Epithelial cell of esophagus (primary cell): ENCODE results near the gene PIK3CB.

Source experiments
- DNase-seq: peaks from one replicate; pipeline ENCODE4 v3.0.0; 2010; ENCODE audit warnings: low read depth
- H3K4me3 ChIP-seq: 2 replicates; pipeline ENCODE4 v1.5.1; 2011; ENCODE audit warnings: mild to moderate bottlenecking, low read length, control low read depth
- TF ChIP-seq, protein P1 (sequence below): IDR thresholded peaks from 2 replicates; pipeline ENCODE4 v1.5.1; 2011; ENCODE audit warnings: low read depth, mild to moderate bottlenecking, low read length, control low read depth, inconsistent platforms; ENCODE audit not compliant: insufficient read depth; ENCODE audit errors: missing control alignments

The PIK3CB gene

DNA sequence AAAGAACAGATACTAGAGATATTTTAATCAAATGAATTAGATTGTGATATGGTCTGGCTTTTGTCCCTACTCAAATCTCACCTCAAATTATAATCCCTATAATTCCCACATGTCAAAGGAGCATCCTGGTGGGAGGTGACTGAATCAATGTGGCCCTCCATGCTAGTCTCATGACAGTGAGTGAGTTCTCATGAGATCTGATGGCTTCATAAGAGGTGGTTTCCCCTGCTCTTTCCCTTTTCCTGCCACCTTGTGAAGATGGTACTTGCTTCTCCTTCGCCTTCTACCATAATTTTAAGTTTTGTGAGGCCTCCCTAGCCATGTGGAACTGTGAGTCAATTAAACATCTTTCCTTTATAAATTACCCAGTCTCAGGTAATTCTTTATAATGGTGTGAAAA lies 143.4 kb downstream of the PIK3CB start:
- H3K4me3 ChIP-seq, result no peak overlapping the region
- TF ChIP-seq, protein P1, sequence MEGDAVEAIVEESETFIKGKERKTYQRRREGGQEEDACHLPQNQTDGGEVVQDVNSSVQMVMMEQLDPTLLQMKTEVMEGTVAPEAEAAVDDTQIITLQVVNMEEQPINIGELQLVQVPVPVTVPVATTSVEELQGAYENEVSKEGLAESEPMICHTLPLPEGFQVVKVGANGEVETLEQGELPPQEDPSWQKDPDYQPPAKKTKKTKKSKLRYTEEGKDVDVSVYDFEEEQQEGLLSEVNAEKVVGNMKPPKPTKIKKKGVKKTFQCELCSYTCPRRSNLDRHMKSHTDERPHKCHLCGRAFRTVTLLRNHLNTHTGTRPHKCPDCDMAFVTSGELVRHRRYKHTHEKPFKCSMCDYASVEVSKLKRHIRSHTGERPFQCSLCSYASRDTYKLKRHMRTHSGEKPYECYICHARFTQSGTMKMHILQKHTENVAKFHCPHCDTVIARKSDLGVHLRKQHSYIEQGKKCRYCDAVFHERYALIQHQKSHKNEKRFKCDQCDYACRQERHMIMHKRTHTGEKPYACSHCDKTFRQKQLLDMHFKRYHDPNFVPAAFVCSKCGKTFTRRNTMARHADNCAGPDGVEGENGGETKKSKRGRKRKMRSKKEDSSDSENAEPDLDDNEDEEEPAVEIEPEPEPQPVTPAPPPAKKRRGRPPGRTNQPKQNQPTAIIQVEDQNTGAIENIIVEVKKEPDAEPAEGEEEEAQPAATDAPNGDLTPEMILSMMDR, result no peak
- DNase-seq, result no peak

DNA sequence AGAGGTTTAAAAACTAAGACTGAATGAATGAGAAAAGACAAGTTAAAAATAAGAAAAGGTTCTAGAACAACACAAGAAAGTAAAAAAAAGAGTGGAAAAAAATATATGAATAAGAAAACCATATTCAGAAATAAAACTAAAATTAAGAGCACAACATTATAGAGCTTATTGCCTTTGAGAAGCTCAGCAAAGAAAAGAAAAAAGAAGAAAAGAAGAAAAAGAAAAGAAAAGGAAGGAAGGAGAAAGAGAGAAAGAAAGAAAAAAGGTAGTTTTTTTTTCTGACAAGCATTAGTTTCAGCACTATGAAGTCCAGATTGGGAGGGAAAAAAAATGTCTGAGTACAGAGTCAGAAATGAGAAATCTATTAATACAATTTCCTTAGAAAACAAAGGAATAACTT lies 144.7 kb downstream of the PIK3CB start:
- no peak for DNase-seq
- TF ChIP-seq, protein P1, result no peak
- no peak overlapping the region for H3K4me3 ChIP-seq

DNA sequence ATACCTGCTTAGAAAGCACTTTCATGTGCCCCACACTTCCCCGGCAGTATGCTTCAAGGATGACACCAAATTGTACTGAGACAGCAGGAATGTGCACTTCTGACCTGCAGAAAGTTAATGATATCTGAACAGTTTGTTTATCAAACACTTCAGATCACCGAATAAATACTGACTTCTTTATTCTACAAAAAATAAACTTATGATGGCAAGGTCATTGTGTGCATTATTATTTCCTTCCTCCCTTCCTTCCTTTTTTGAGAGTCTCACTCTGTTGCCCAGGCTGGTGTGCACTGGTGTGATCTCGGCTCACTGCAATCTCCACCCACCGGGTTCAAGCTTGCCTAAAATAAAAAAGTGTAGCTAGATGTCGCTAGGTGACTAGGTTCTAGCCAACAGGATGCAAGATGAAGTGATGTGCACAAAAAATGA lies 145.8 kb downstream of the PIK3CB start:
- no peak for DNase-seq
- TF ChIP-seq, protein P1, result no peak
- H3K4me3 ChIP-seq, result no peak overlapping the region

DNA sequence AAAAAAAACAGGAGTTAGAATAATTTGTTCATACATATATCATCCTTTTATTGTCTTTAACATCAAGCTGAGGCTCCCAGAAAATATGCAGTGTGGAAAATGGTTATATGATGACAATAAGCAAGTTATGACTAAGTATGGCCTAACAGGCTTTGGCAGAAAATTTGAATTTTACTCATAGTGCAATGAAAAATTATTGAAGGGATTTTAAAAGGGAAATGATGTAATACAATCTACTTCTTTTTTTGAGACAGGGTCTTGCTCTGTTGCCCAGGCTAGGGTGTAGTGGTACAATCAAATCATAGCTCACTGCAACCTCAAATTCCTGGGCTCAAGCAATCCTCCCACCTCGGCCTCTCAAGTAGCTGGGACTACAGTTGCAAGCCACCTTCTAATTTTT lies 147.5 kb downstream of the PIK3CB start:
- H3K4me3 ChIP-seq, result no peak overlapping the region
- TF ChIP-seq, protein P1, result no peak
- peak; percentile 36 for DNase-seq

DNA sequence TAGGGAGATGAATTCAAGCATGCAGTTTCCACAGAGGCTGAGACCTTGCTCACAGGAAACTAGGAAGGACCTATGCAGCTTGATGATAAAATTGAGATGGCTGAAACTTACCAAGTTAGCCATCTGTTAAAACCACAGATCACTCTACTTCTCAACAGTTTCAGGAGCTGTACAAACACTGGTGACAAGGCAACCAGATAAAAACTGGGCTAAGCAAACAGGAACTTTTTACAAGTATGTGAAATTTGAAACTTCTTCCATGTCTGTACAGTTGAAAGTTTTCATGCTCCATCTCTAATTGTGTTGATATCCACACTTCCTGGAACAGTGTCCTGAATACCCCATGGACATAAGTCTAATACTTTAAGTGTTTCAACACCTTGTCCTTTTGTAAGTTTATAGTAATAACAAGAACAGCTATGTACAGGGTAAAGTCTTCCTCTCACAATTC lies 147.9 kb downstream of the PIK3CB start:
- no peak for DNase-seq
- TF ChIP-seq, protein P1, result no peak
- H3K4me3 ChIP-seq, result no peak overlapping the region

DNA sequence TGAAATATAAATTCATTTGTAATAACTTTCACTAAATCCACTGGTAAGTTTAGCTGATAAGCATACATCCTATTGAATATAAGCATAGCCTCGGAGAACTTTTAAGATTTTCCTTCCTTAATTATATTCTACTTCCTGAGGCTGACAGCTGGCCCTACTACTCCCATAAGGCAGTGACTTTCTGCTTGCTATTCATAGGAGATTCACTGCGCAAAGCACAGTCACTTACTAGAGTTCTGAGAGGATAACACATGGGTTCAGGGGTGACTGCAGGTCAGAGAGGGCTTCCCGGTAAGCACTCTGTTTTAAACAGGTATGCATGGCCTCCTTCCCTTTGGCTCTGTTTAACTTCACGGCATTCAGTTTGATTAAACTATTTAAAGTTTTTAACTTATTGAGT lies 150.3 kb downstream of the PIK3CB start:
- no peak for DNase-seq
- H3K4me3 ChIP-seq, result no peak overlapping the region
- TF ChIP-seq, protein P1, result no peak

DNA sequence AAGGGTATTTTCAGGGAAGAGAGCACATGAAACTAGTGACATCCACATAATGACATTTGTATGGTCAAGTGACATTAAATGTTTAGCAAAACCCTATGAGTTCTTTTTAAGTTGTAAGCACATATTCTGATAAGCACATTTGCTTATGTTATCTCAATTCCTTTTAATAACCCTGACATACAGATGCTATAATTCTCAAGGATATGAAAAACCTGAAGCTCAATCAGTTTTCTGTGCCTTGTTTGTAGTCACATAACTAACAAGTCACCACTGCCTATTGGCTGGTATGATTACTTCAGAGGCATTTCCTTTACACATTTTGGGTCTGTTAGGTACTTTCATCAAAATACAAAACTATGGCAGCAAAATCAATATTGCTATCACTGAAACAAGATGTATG lies 152.1 kb downstream of the PIK3CB start:
- TF ChIP-seq, protein P1, result no peak
- DNase-seq, result no peak
- no peak overlapping the region for H3K4me3 ChIP-seq
